DOHH2 (cell line): Measurements from ENCODE around the gene CEP131.

Experiments
- CTCF ChIP-seq: fragments of 200-600 bp; sonication (generic); IDR thresholded peaks from one replicate; pipeline ENCODE4 v1.5.1; 2014; ENCODE audit warnings: antibody characterized with exemption, mild to moderate bottlenecking, low read depth, low read length; ENCODE audit not compliant: poor library complexity, severe bottlenecking
- EZH2phosphoT487 ChIP-seq: fragments of 200-600 bp; sonication (generic); IDR thresholded peaks from 2 replicates; pipeline ENCODE4 v1.6.1; 2017; ENCODE audit warnings: borderline replicate concordance, mild to moderate bottlenecking, antibody characterized with exemption, low read length, moderate library complexity, mixed read lengths

GRCh38 chr17:81235822-81236740, 13.3 kb upstream of the CEP131 start:
- no peak for TF ChIP-seq CTCF
- TF ChIP-seq EZH2phosphoT487, result no peak
